ENCODE measurements around the gene DOLK. TPM values are rescaled to one million over a fixed set of nuclear protein-coding genes. Genes with fewer than 3 reads are reported as not detected.

Gene DOLK
- total and polyA plus RNA-seq, 2 donors (not counting 1 experiment from before 2014, with no cell fraction given), result 3.0 to 12.2 TPM

- H3K4me3 ChIP-seq (ENCODE audit: control extremely low read depth in 1 of 5, extremely low read depth in 1 of 5, insufficient read depth in 1 of 5, low read depth in 2 of 5, low read length in 4 of 5), result no peak overlapping the region
- H3K9me3 Mint-ChIP-seq (ENCODE audit: insufficient read depth), result no peaks in the 10 kb centered on the region
- H3K27me3 Mint-ChIP-seq, result no peaks in the 10 kb centered on the region
- no peak overlapping the region for H3K27ac ChIP-seq (ENCODE audit: low read length in 2 of 2)
- WGBS (ENCODE audit: insufficient coverage), result 93% methylated on average over 7 of the region's 11 CpGs
- ChIA-PET POLR2A (interaction anchor here (0.6 kb wide), 1 partner anchor 161 kb away, joined by 3 read pairs; no protein-coding TSS in a partner anchor), CTCF (interaction anchor here (2.5 kb wide), 1 partner anchor 9 kb away, joined by 10 read pairs; no protein-coding TSS in a partner anchor)
- no peaks in the 10 kb centered on the region for H3K9me3 ChIP-seq (ENCODE audit: control extremely low read depth in 1 of 3, control insufficient read depth in 2 of 3, insufficient read depth in 1 of 3, low read length in 2 of 3)
- H3K9ac ChIP-seq (ENCODE audit: low read length), result no peak overlapping the region
- no peak for ATAC-seq (ENCODE audit: low read depth)
- no peak for TF ChIP-seq EZH2 (IDR thresholded peaks at IDR 0.05; ENCODE audit: borderline replicate concordance, insufficient read depth, low read depth, low read length, poor library complexity, severe bottlenecking)
- TF ChIP-seq, protein P1, sequence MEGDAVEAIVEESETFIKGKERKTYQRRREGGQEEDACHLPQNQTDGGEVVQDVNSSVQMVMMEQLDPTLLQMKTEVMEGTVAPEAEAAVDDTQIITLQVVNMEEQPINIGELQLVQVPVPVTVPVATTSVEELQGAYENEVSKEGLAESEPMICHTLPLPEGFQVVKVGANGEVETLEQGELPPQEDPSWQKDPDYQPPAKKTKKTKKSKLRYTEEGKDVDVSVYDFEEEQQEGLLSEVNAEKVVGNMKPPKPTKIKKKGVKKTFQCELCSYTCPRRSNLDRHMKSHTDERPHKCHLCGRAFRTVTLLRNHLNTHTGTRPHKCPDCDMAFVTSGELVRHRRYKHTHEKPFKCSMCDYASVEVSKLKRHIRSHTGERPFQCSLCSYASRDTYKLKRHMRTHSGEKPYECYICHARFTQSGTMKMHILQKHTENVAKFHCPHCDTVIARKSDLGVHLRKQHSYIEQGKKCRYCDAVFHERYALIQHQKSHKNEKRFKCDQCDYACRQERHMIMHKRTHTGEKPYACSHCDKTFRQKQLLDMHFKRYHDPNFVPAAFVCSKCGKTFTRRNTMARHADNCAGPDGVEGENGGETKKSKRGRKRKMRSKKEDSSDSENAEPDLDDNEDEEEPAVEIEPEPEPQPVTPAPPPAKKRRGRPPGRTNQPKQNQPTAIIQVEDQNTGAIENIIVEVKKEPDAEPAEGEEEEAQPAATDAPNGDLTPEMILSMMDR (IDR thresholded peaks at IDR 0.05), result no peak
- H3K4me2 ChIP-seq (replicated peaks; ENCODE audit: low read depth, low read length, poor library complexity, severe bottlenecking), result no peak overlapping the region
- no peak overlapping the region for H3K4me3 Mint-ChIP-seq
- H3K4me1 Mint-ChIP-seq, result no peaks in the 10 kb centered on the region
- no peak for DNase-seq
- H3K27ac Mint-ChIP-seq, result no peak overlapping the region
- H3K27me3 ChIP-seq (replicated peaks in 1 of 4; ENCODE audit: control extremely low read depth in 1 of 4, control insufficient read depth in 3 of 4, insufficient read depth in 4 of 4, low read length in 3 of 4), result no peaks in the 10 kb centered on the region
- intact Hi-C loops (cut with micrococcal nuclease), result no loop called here
- no peaks in the 10 kb centered on the region for H3K4me1 ChIP-seq (ENCODE audit: control insufficient read depth in 2 of 2, insufficient read depth in 2 of 2, low read length in 2 of 2)
- H3K36me3 ChIP-seq (replicated peaks in 1 of 2; ENCODE audit: control extremely low read depth in 1 of 2, control insufficient read depth in 1 of 2, extremely low read depth in 1 of 2, insufficient read depth in 2 of 2, low read length in 1 of 2), result no peaks in the 10 kb centered on the region
- H2AFZ ChIP-seq (ENCODE audit: insufficient read depth, low read depth, low read length, poor library complexity, severe bottlenecking), result no peak overlapping the region
- no peaks in the 10 kb centered on the region for H3K79me2 ChIP-seq (ENCODE audit: control insufficient read depth, insufficient read depth, low read length)
- H4K20me1 ChIP-seq (ENCODE audit: control insufficient read depth, insufficient read depth, low read length, poor library complexity, severe bottlenecking), result no peaks in the 10 kb centered on the region
Observed at GRCh38 chr9:128936171-128936865, 11.1 kb downstream of the DOLK start.

GRCh38 chr9:128933731-128934130 lies 13.7 kb downstream of the DOLK start:
- TF ChIP-seq, protein P1 (IDR thresholded peaks at IDR 0.05), result no peak
- TF ChIP-seq EZH2 (IDR thresholded peaks at IDR 0.05; ENCODE audit: borderline replicate concordance, insufficient read depth, low read depth, low read length, poor library complexity, severe bottlenecking), result no peak
- DNase-seq (no peak), ATAC-seq (ENCODE audit: low read depth) (no peak)
- H3K9me3 ChIP-seq (ENCODE audit: control extremely low read depth in 1 of 3, control insufficient read depth in 2 of 3, insufficient read depth in 1 of 3, low read length in 2 of 3), result no peaks in the 10 kb centered on the region
- no peaks in the 10 kb centered on the region for H3K4me1 ChIP-seq (ENCODE audit: control insufficient read depth in 2 of 2, insufficient read depth in 2 of 2, low read length in 2 of 2)
- H3K9ac ChIP-seq (ENCODE audit: low read length), result no peak overlapping the region
- POLR2A ChIA-PET, result no interaction called here
- 40% methylated on average over 2 of the region's 5 CpGs for whole genome bisulfite sequencing (ENCODE audit: insufficient coverage)
- H3K27ac ChIP-seq (ENCODE audit: low read length in 2 of 2), result no peak overlapping the region
- CTCF ChIA-PET, result no interaction called here
- H3K4me1 Mint-ChIP-seq, result no peaks in the 10 kb centered on the region
- no peaks in the 10 kb centered on the region for H3K79me2 ChIP-seq (ENCODE audit: control insufficient read depth, insufficient read depth, low read length)
- H3K27me3 ChIP-seq (replicated peaks in 1 of 4; ENCODE audit: control extremely low read depth in 1 of 4, control insufficient read depth in 3 of 4, insufficient read depth in 4 of 4, low read length in 3 of 4), result no peaks in the 10 kb centered on the region
- no peaks in the 10 kb centered on the region for H3K9me3 Mint-ChIP-seq (ENCODE audit: insufficient read depth)
- no peaks in the 10 kb centered on the region for H3K27me3 Mint-ChIP-seq
- intact Hi-C loops (cut with micrococcal nuclease), result no loop called here
- no peaks in the 10 kb centered on the region for H3K36me3 ChIP-seq (replicated peaks in 1 of 2; ENCODE audit: control extremely low read depth in 1 of 2, control insufficient read depth in 1 of 2, extremely low read depth in 1 of 2, insufficient read depth in 2 of 2, low read length in 1 of 2)
- no peak overlapping the region for H3K4me3 Mint-ChIP-seq
- no peak overlapping the region for H3K4me2 ChIP-seq (replicated peaks; ENCODE audit: low read depth, low read length, poor library complexity, severe bottlenecking)
- H3K4me3 ChIP-seq (ENCODE audit: control extremely low read depth in 1 of 5, extremely low read depth in 1 of 5, insufficient read depth in 1 of 5, low read depth in 2 of 5, low read length in 4 of 5), result no peak overlapping the region
- no peak overlapping the region for H2AFZ ChIP-seq (ENCODE audit: insufficient read depth, low read depth, low read length, poor library complexity, severe bottlenecking)
- H3K27ac Mint-ChIP-seq, result no peak overlapping the region
- no peaks in the 10 kb centered on the region for H4K20me1 ChIP-seq (ENCODE audit: control insufficient read depth, insufficient read depth, low read length, poor library complexity, severe bottlenecking)
